Lung microvascular endothelial cell (primary cell): ENCODE data around the gene ADRA2C. TPM values are rescaled to one million over a fixed set of nuclear protein-coding genes. Genes with fewer than 3 reads are reported as not detected.
"Not testable (repeated sequence)": the region's sequence is repeated elsewhere in the genome, so short reads cannot be mapped to it uniquely, and the experiment has no call there.

Experiments
- DNase-seq, 2 donors: peaks; one replicate each; pipeline versions ENCODE4 v3.0.0 to v3.0.0-alpha.2; 2010; ENCODE audit warnings: low read depth in 2 of 2
- total RNA-seq: library from RNA; depleted of rRNA; stranded (reverse); fragments of >200 nt; gene quantifications from 2 replicates; pipeline ENCODE4 v1.2.1, GENCODE V29; 2014

The ADRA2C gene
- total RNA-seq, 1 donor from 2014 or later = under 0.01 TPM

DNA sequence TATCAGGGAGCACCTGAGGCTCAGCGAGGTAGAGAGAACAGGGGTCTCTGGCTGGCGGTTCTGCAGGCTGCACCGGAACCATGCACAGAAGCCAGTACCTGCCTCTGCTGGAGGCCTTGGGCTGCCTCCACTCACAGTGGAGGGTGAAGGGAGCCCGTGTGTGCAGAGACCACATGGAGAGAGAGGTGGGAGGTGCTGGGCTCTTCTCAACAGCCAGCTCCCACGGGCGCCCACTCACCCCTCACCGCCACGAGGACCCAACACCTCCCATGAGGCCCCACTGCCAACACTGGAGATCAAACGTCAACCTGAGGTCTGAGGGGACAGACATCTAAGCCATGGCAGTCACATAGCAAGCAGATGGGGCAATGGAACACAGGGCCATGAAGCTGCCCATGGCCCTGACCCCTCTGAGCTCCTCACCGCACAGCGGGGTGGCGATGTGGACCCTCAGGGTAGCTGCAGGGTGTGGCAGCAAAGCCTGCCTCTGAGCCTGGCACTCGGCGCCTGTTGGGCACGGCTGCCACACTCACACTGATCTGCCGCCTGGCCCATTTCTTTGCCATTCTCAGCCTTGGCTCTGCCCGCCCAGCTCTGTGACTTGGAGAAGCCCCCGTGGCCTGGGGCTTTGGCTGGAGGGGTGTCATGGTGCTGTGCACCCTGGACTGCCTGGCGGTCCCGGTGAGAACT is 44.8 kb downstream of the ADRA2C start:
- no peak for DNase-seq

- no peak for DNase-seq
These were observed 45.4 kb downstream of the ADRA2C start for GRCh38 chr4:3811621-3812020.

GRCh38 chr4:3812211-3812934 is 46.2 kb downstream of the ADRA2C start:
- DNase-seq = no peak

- DNase-seq = no peak
These were observed 47.2 kb downstream of the ADRA2C start for GRCh38 chr4:3813151-3814052.

DNA sequence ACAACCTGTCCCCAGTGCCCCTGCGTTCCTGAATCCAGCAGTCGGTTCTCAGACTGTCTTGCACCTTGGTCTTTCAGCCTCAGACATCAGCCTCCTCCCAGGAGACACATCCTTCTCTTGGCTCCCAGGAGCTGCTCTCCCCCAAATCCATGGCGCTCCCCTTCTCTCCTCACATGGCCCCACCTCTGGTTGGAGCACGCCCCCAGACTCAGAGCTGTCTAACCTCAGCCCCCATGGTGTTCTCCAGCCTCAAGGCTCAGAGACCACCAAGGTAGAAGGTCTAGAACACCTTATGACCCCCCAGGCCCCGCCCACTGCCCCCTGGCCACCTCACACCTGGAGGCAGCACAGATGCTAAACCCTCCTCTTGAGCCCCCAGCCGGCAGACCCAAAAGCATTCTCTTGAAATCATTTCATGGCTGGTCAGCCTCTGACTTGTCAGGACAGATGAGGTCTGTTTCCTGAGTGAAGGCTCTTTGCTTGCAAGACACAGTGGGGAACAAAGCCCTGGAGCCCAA is 47.9 kb downstream of the ADRA2C start:
- DNase-seq = no peak

GRCh38 chr4:3814838-3815237 is 48.7 kb downstream of the ADRA2C start:
- not testable (repeated sequence) for DNase-seq

DNA sequence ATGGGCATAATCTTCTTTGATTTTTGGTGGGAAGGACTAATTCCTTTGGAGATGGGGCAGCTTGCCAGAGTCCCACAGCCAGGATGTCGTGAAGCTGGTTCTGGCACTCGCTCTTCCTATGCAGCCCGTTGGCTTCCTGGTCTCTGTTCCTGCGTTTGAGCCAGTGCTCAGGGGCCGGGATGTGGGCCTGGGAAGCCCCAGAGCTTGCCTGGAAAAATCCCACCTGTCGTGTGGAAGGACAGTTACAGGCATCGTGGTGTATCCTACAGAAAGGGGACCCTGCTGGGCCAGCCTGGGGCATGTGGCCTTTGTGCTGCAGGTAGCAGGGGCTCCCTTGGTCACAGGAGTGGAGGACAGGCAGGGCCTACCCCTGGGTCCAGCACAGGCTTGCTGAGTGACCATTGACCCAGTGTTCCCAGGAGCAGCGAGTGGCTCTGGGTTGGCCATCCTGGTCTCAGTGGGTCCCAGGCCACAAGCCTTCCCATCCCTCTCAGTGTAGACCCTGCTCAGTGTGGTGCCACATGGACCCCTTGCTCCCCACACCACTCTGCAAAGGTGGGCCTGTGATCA is 50.2 kb downstream of the ADRA2C start:
- DNase-seq = no peak

- no peak for DNase-seq
These were observed 51.1 kb downstream of the ADRA2C start for GRCh38 chr4:3816983-3817960.

Other genes with a start within 250 kb of the ADRA2C start
- 27.0 and 31.9 TPM in 2 replicates for gene LRPAP1, start 234.0 kb upstream of the ADRA2C start, total RNA-seq